HEK293 (cell line): Measurements from ENCODE around the gene SARS1.

Experiments used
- GLIS1 ChIP-seq: fragments of 450-650 bp; formaldehyde crosslinking; IDR thresholded peaks from 2 replicates; pipeline ENCODE4 v1.5.1; 2016; ENCODE audit warnings: missing biosample characterization, missing genetic modification characterization
- IKZF3 ChIP-seq: fragments of 450-650 bp; IDR thresholded peaks from 2 replicates; pipeline ENCODE4 v1.5.0; 2018; ENCODE audit warnings: missing biosample characterization, mild to moderate bottlenecking, missing genetic modification characterization, moderate library complexity
- KLF10 ChIP-seq: fragments of 450-650 bp; IDR thresholded peaks from 2 replicates; pipeline ENCODE4 v1.5.1; 2018; ENCODE audit warnings: missing biosample characterization, mild to moderate bottlenecking, missing genetic modification characterization
- KLF9 ChIP-seq: fragments of 450-650 bp; formaldehyde crosslinking; IDR thresholded peaks from 2 replicates; pipeline ENCODE4 v1.5.1; 2016; ENCODE audit warnings: missing biosample characterization, missing genetic modification characterization, low read depth
- MZF1 ChIP-seq: fragments of 450-650 bp; formaldehyde crosslinking; IDR thresholded peaks from 2 replicates; pipeline ENCODE4 v1.5.1; 2017; ENCODE audit warnings: missing biosample characterization, missing genetic modification characterization, borderline replicate concordance
- SP7 ChIP-seq: fragments of 450-650 bp; formaldehyde crosslinking; IDR thresholded peaks from 2 replicates; pipeline ENCODE4 v1.5.1; 2016; ENCODE audit warnings: missing biosample characterization, missing genetic modification characterization
- ZBTB17 ChIP-seq: fragments of 450-650 bp; formaldehyde crosslinking; IDR thresholded peaks from 2 replicates; pipeline ENCODE4 v1.5.1; 2016; ENCODE audit warnings: missing biosample characterization, missing genetic modification characterization
- ZEB2 ChIP-seq: fragments of 450-650 bp; formaldehyde crosslinking; IDR thresholded peaks from 2 replicates; pipeline ENCODE4 v1.5.1; 2016; ENCODE audit warnings: missing biosample characterization, missing genetic modification characterization
- ZFHX2 ChIP-seq: fragments of 450-650 bp; formaldehyde crosslinking; conservative IDR thresholded peaks from 2 replicates; pipeline ENCODE4 v1.5.1; 2016; ENCODE audit warnings: missing biosample characterization, missing genetic modification characterization
- ZFP37 ChIP-seq: fragments of 450-650 bp; formaldehyde crosslinking; IDR thresholded peaks from 2 replicates; pipeline ENCODE4 v1.5.1; 2016; ENCODE audit warnings: missing biosample characterization, missing genetic modification characterization
- ZIC2 ChIP-seq: fragments of 450-650 bp; formaldehyde crosslinking; IDR thresholded peaks from 2 replicates; pipeline ENCODE4 v1.5.1; 2016; ENCODE audit warnings: missing biosample characterization, missing genetic modification characterization
- ZNF2 ChIP-seq: fragments of 450-650 bp; formaldehyde crosslinking; IDR thresholded peaks from 2 replicates; pipeline ENCODE4 v1.5.1; 2016; ENCODE audit warnings: missing biosample characterization, missing genetic modification characterization
- ZNF202 ChIP-seq: fragments of 450-650 bp; formaldehyde crosslinking; IDR thresholded peaks from 2 replicates; pipeline ENCODE4 v1.5.1; 2016; ENCODE audit warnings: missing biosample characterization, missing genetic modification characterization, borderline replicate concordance
- ZNF423 ChIP-seq: fragments of 450-650 bp; formaldehyde crosslinking; IDR thresholded peaks from 2 replicates; pipeline ENCODE4 v1.5.1; 2016; ENCODE audit warnings: missing biosample characterization, missing genetic modification characterization
- ZNF501 ChIP-seq: fragments of 450-650 bp; formaldehyde crosslinking; IDR thresholded peaks from 2 replicates; pipeline ENCODE4 v1.5.1; 2016; ENCODE audit warnings: missing biosample characterization, missing genetic modification characterization
- ZNF571 ChIP-seq: fragments of 450-650 bp; formaldehyde crosslinking; IDR thresholded peaks from 2 replicates; pipeline ENCODE4 v1.5.0; 2017; ENCODE audit warnings: missing biosample characterization, missing genetic modification characterization
- ZNF600 ChIP-seq: fragments of 450-650 bp; formaldehyde crosslinking; IDR thresholded peaks from 2 replicates; pipeline ENCODE4 v1.5.1; 2016; ENCODE audit warnings: missing biosample characterization, missing genetic modification characterization
- ZNF777 ChIP-seq: fragments of 450-650 bp; formaldehyde crosslinking; IDR thresholded peaks from 2 replicates; pipeline ENCODE4 v1.5.1; 2017; ENCODE audit warnings: missing biosample characterization, missing genetic modification characterization, borderline replicate concordance
- ZXDB ChIP-seq: fragments of 450-650 bp; formaldehyde crosslinking; IDR thresholded peaks from 2 replicates; pipeline ENCODE4 v1.5.1; 2016; ENCODE audit warnings: missing biosample characterization, missing genetic modification characterization
- TF ChIP-seq, protein P1 (sequence below): fragments of 450-650 bp; formaldehyde crosslinking; IDR thresholded peaks from 2 replicates; pipeline ENCODE4 v1.5.1; 2016; ENCODE audit warnings: missing biosample characterization, missing genetic modification characterization
- TF ChIP-seq, protein P2 (sequence below): fragments of 450-650 bp; formaldehyde crosslinking; IDR thresholded peaks from 2 replicates; pipeline ENCODE4 v1.5.1; 2016; ENCODE audit warnings: missing biosample characterization, missing genetic modification characterization, borderline replicate concordance
- TF ChIP-seq, protein P3 (sequence below): fragments of 450-650 bp; formaldehyde crosslinking; IDR thresholded peaks from 2 replicates; pipeline ENCODE4 v1.5.1; 2016; ENCODE audit warnings: missing biosample characterization, missing genetic modification characterization
- TF ChIP-seq, protein P4 (sequence below): fragments of 450-650 bp; formaldehyde crosslinking; IDR thresholded peaks from 2 replicates; pipeline ENCODE4 v1.5.1; 2016; ENCODE audit warnings: missing biosample characterization, missing genetic modification characterization
- TF ChIP-seq, protein P5 (sequence below): fragments of 450-650 bp; formaldehyde crosslinking; IDR thresholded peaks from 2 replicates; pipeline ENCODE4 v1.5.1; 2016; ENCODE audit warnings: missing biosample characterization, missing genetic modification characterization

The SARS1 gene

DNA sequence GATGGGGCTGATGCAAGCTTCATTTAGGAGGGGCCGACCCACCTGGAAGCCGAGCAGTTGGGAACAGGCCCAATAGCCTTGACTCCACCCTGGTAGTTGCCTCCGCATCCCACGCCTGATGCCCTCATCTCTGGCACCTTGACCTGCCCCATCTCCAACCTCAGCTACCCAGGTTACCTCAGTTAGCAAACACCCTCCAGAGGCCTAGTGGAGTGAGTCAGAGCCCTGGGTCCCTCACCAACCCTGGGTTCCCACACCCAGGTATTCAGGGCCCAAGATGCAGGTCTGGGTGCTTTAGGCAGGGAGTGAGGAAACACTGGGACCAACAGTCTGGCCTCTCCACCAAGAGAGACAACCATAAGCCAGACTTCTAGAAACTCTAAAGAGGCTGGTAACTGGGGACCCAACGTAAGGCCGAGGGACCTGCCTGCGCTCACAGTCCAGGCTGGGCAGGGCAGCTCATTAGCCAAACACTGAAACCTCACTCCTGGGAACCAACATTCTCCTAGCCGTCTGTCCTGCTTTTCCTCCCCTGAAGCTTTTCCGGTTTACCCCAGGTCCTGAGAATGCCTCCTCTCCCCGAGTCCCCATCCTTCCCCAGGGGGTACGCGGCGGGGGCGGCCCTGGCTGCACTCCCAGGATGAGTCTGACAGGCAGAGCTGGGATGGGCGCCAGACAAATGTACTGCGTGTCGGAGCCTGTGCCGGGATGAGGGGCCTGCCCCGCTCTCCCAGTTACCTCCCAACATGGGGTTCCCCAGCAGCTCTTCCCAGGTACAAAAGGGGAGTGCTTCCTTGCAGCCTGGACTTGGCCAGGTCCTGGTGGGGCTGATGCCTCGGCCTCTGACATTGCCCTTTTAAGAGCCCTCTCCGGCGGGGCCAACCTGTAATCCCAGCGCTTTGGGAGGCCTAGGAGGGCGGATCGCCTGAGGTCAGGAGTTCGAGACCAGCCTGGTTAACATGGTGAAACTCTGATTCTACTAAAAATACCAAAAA lies 26.7 kb downstream of the SARS1 start (continued):
- TF ChIP-seq GLIS1 (tag by site-specific recombination) (peak; percentile 96), ZNF2 (tag by site-specific recombination) (0 out of 2 replicates have a peak, but pooled peaks have one; percentile 59), ZFP37 (tag by site-specific recombination) (no peak), KLF10 (no peak), IKZF3 (tag by site-specific recombination) (peak; percentile 82), ZXDB (tag by site-specific recombination) (peak; percentile 33; the same call in 1 of the 2 replicates), ZFHX2 (peak; percentile 68), MZF1 (tag by site-specific recombination) (0 out of 2 replicates have a peak, but pooled peaks have one; percentile 53), ZNF777 (tag by site-specific recombination) (no peak), ZNF423 (tag by site-specific recombination) (0 out of 2 replicates have a peak, but pooled peaks have one; percentile 42), ZNF202 (tag by site-specific recombination) (no peak), ZIC2 (peak; percentile 87), KLF9 (tag by site-specific recombination) (peak; percentile 9; the same call in 1 of the 2 replicates), ZEB2 (tag by site-specific recombination) (peak; percentile 74), ZNF571 (no peak), ZNF600 (tag by site-specific recombination) (peak; percentile 96), ZBTB17 (peak; percentile 73), SP7 (tag by site-specific recombination) (peak; percentile 68; the same call in 1 of the 2 replicates), ZNF501 (tag by site-specific recombination) (no peak)
- TF ChIP-seq, protein P1, sequence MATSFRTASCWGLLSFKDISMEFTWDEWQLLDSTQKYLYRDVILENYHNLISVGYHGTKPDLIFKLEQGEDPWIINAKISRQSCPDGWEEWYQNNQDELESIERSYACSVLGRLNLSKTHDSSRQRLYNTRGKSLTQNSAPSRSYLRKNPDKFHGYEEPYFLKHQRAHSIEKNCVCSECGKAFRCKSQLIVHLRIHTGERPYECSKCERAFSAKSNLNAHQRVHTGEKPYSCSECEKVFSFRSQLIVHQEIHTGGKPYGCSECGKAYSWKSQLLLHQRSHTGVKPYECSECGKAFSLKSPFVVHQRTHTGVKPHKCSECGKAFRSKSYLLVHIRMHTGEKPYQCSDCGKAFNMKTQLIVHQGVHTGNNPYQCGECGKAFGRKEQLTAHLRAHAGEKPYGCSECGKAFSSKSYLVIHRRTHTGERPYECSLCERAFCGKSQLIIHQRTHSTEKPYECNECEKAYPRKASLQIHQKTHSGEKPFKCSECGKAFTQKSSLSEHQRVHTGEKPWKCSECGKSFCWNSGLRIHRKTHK (tag by site-specific recombination) = no peak
- TF ChIP-seq, protein P2, sequence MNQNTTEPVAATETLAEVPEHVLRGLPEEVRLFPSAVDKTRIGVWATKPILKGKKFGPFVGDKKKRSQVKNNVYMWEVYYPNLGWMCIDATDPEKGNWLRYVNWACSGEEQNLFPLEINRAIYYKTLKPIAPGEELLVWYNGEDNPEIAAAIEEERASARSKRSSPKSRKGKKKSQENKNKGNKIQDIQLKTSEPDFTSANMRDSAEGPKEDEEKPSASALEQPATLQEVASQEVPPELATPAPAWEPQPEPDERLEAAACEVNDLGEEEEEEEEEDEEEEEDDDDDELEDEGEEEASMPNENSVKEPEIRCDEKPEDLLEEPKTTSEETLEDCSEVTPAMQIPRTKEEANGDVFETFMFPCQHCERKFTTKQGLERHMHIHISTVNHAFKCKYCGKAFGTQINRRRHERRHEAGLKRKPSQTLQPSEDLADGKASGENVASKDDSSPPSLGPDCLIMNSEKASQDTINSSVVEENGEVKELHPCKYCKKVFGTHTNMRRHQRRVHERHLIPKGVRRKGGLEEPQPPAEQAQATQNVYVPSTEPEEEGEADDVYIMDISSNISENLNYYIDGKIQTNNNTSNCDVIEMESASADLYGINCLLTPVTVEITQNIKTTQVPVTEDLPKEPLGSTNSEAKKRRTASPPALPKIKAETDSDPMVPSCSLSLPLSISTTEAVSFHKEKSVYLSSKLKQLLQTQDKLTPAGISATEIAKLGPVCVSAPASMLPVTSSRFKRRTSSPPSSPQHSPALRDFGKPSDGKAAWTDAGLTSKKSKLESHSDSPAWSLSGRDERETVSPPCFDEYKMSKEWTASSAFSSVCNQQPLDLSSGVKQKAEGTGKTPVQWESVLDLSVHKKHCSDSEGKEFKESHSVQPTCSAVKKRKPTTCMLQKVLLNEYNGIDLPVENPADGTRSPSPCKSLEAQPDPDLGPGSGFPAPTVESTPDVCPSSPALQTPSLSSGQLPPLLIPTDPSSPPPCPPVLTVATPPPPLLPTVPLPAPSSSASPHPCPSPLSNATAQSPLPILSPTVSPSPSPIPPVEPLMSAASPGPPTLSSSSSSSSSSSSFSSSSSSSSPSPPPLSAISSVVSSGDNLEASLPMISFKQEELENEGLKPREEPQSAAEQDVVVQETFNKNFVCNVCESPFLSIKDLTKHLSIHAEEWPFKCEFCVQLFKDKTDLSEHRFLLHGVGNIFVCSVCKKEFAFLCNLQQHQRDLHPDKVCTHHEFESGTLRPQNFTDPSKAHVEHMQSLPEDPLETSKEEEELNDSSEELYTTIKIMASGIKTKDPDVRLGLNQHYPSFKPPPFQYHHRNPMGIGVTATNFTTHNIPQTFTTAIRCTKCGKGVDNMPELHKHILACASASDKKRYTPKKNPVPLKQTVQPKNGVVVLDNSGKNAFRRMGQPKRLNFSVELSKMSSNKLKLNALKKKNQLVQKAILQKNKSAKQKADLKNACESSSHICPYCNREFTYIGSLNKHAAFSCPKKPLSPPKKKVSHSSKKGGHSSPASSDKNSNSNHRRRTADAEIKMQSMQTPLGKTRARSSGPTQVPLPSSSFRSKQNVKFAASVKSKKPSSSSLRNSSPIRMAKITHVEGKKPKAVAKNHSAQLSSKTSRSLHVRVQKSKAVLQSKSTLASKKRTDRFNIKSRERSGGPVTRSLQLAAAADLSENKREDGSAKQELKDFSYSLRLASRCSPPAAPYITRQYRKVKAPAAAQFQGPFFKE (tag by site-specific recombination) = 0 out of 2 replicates have a peak, but pooled peaks have one; percentile 36
- TF ChIP-seq, protein P3, sequence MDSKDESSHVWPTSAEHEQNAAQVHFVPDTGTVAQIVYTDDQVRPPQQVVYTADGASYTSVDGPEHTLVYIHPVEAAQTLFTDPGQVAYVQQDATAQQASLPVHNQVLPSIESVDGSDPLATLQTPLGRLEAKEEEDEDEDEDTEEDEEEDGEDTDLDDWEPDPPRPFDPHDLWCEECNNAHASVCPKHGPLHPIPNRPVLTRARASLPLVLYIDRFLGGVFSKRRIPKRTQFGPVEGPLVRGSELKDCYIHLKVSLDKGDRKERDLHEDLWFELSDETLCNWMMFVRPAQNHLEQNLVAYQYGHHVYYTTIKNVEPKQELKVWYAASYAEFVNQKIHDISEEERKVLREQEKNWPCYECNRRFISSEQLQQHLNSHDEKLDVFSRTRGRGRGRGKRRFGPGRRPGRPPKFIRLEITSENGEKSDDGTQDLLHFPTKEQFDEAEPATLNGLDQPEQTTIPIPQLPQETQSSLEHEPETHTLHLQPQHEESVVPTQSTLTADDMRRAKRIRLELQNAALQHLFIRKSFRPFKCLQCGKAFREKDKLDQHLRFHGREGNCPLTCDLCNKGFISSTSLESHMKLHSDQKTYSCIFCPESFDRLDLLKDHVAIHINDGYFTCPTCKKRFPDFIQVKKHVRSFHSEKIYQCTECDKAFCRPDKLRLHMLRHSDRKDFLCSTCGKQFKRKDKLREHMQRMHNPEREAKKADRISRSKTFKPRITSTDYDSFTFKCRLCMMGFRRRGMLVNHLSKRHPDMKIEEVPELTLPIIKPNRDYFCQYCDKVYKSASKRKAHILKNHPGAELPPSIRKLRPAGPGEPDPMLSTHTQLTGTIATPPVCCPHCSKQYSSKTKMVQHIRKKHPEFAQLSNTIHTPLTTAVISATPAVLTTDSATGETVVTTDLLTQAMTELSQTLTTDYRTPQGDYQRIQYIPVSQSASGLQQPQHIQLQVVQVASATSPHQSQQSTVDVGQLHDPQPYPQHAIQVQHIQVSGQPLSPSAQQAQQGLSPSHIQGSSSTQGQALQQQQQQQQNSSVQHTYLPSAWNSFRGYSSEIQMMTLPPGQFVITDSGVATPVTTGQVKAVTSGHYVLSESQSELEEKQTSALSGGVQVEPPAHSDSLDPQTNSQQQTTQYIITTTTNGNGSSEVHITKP (tag by site-specific recombination) = peak; percentile 82
- TF ChIP-seq, protein P4, sequence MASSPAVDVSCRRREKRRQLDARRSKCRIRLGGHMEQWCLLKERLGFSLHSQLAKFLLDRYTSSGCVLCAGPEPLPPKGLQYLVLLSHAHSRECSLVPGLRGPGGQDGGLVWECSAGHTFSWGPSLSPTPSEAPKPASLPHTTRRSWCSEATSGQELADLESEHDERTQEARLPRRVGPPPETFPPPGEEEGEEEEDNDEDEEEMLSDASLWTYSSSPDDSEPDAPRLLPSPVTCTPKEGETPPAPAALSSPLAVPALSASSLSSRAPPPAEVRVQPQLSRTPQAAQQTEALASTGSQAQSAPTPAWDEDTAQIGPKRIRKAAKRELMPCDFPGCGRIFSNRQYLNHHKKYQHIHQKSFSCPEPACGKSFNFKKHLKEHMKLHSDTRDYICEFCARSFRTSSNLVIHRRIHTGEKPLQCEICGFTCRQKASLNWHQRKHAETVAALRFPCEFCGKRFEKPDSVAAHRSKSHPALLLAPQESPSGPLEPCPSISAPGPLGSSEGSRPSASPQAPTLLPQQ = peak; percentile 99
- TF ChIP-seq, protein P5, sequence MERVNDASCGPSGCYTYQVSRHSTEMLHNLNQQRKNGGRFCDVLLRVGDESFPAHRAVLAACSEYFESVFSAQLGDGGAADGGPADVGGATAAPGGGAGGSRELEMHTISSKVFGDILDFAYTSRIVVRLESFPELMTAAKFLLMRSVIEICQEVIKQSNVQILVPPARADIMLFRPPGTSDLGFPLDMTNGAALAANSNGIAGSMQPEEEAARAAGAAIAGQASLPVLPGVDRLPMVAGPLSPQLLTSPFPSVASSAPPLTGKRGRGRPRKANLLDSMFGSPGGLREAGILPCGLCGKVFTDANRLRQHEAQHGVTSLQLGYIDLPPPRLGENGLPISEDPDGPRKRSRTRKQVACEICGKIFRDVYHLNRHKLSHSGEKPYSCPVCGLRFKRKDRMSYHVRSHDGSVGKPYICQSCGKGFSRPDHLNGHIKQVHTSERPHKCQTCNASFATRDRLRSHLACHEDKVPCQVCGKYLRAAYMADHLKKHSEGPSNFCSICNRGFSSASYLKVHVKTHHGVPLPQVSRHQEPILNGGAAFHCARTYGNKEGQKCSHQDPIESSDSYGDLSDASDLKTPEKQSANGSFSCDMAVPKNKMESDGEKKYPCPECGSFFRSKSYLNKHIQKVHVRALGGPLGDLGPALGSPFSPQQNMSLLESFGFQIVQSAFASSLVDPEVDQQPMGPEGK = peak; percentile 84
